ENCODE data around the gene SLC12A5. TPM values are rescaled to one million over a fixed set of nuclear protein-coding genes. Genes with fewer than 3 reads are reported as not detected.

SLC12A5 gene
- total RNA-seq, 4 donors from 2014 or later: not detected

DNA sequence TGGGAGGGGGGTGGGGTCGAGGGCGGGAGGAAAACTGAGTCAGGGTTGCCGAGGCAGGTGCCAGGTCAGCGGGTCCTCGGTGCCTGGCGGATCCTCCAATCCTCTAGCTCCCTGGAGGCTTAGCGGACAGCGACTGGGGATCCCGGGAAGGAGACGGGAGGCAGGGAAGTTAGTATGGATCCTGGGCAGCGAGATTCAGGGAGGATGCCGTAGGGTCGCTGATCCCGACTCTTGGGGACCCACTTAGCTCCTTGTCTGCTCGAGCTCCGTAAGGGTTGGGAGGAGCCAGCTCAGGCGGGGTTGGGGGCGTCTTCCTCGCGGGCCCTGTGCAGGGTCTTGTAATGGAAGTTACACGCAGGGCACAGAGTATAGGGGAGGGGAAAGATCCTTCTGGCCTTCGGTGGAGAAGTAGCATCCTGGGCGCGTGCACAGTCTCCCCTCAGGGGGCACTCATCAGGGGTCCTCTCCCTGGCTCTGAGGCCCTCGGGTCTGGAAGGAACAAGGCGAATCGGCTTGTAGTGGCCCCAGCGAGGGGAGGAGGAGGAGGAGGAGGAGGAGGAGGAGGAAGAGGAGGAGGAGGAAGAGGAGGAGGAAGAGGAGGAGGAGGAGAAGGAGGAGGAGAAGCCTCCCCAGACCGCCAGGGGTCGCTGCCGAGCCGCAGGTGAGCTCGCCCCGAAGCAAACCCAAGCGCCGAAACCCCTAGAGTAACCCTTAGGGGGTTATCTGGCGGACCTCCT, 6.4 kb upstream of the SLC12A5 start:
- Histone ChIP-seq H3K36me3 (no peaks in the 10 kb centered on the region), H3K4me1 (peaks cover 0 to 18% (median 16%) of the 10 kb centered on the region in 4 donors), H3K4me3 (peak overlapping the region in 1 of 4 donors; percentile 55), H3K27ac (no peak overlapping the region), H3K27me3 (peaks cover 92% of the 10 kb centered on the region), H3K9me3 (no peaks in the 10 kb centered on the region)
- WGBS, 2 donors (ENCODE audit: low coverage in 1 of 2): 0 to 2% methylated on average over 1 to 37 of the region's 37 CpGs
- DNase-seq: peak; percentile 67
- in situ Hi-C loops (cut with MboI; ENCODE audit: low pct_ligation_motif_present in 1 of 4, low pct_unique_long_range_greater_than_20kb in 1 of 4, low sequenced_read_pairs in 3 of 4): loop anchor here in 2 of 4 donors (5.0 to 10.0 kb wide), 2 partner anchors 142 to 155 kb away; no protein-coding TSS in a partner anchor
- TF ChIP-seq POLR2AphosphoS5 (IDR thresholded peaks at IDR 0.05): no peak
- TF ChIP-seq CTCF (IDR thresholded peaks at IDR 0.05): peak; percentile 77 to 85 (median 81)
- intact Hi-C loops (cut with DNase I; ENCODE audit: low total_unique reads): loop anchor here (5.0 kb wide), 1 partner anchor 150 kb away; no protein-coding TSS in a partner anchor

DNA sequence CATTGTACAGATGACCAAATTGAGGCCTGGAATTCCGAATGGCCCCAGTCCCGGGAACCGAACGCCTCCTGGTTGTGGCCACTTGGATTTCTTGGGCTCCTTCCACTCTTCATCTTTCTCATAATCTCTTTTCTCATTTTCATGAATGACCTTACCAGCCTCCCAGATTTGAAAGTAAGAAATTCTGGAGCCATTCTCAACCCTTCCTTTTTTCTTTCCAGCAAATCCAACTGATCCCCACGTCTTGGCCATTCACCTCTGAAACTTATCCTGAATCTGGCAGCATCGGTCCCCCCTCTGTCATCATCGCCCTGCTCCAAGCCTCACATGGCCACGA, 5.9 kb upstream of the SLC12A5 start:
- 20 to 34% methylated on average over 5 to 8 of the region's 8 CpGs for WGBS, 2 donors (ENCODE audit: low coverage in 1 of 2)
- Histone ChIP-seq H3K4me1 (peaks cover 0 to 18% (median 16%) of the 10 kb centered on the region in 4 donors), H3K27ac (no peak overlapping the region), H3K36me3 (no peaks in the 10 kb centered on the region), H3K9me3 (no peaks in the 10 kb centered on the region), H3K27me3 (peaks cover 95% of the 10 kb centered on the region), H3K4me3 (no peak overlapping the region)
- DNase-seq: no peak
- TF ChIP-seq POLR2A (IDR thresholded peaks at IDR 0.05) (no peak), POLR2AphosphoS5 (IDR thresholded peaks at IDR 0.05) (no peak), CTCF (IDR thresholded peaks at IDR 0.05) (peak in 1 of 5 experiments; percentile 0), EP300 (IDR thresholded peaks at IDR 0.05; ENCODE audit: low read depth) (no peak)
- intact Hi-C loops (cut with DNase I; ENCODE audit: low total_unique reads): loop anchor here (5.0 kb wide), 1 partner anchor 149 kb away; no protein-coding TSS in a partner anchor
- in situ Hi-C loops (cut with MboI; ENCODE audit: low pct_ligation_motif_present in 1 of 4, low pct_unique_long_range_greater_than_20kb in 1 of 4, low sequenced_read_pairs in 3 of 4): loop anchor here in 2 of 4 donors (5.0 to 10.0 kb wide), 2 partner anchors 142 to 154 kb away; no protein-coding TSS in a partner anchor

DNA sequence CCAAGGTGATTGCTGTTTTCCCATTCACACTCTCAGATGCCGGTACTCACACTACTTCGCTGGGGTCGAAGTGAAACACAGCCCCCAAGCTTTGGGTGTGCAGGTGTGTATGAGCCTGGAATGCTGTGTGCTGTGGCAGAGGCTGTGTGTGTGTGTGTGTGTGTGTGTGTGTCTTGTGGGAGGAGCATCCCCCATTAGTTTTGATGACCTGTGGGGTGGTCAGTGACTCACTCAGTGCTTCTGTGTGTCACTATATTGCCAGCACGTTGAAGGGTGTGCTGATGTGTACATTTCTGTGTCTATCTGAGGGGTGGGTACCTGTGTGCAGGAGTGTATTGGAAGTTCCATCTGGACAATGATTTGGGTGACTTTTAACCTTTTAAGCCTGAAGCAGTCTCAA, 5.0 kb upstream of the SLC12A5 start:
- no peaks in the 10 kb centered on the region for H3K9me3 ChIP-seq
- peaks cover 96% of the 10 kb centered on the region for H3K27me3 ChIP-seq
- TF ChIP-seq CTCF (IDR thresholded peaks at IDR 0.05) (no peak), POLR2AphosphoS5 (IDR thresholded peaks at IDR 0.05) (no peak), POLR2A (IDR thresholded peaks at IDR 0.05) (no peak), EP300 (IDR thresholded peaks at IDR 0.05; ENCODE audit: low read depth) (no peak)
- in situ Hi-C loops (cut with MboI; ENCODE audit: low pct_ligation_motif_present in 1 of 4, low pct_unique_long_range_greater_than_20kb in 1 of 4, low sequenced_read_pairs in 3 of 4): loop anchor here in 2 of 4 donors (5.0 to 10.0 kb wide), 2 partner anchors 141 to 153 kb away; no protein-coding TSS in a partner anchor
- intact Hi-C loops (cut with DNase I; ENCODE audit: low total_unique reads): loop anchor here (5.0 kb wide), 1 partner anchor 148 kb away; no protein-coding TSS in a partner anchor
- WGBS, 2 donors (ENCODE audit: low coverage in 1 of 2): 58% methylated on average over 4 of the region's 4 CpGs; no CpG with 5 or more reads in 1 of the 2 donors
- H3K36me3 ChIP-seq: no peaks in the 10 kb centered on the region
- H3K27ac ChIP-seq: no peak overlapping the region
- no peak for DNase-seq
- H3K4me1 ChIP-seq: peaks cover 0 to 18% (median 16%) of the 10 kb centered on the region in 4 donors
- H3K4me3 ChIP-seq: no peak overlapping the region

DNA sequence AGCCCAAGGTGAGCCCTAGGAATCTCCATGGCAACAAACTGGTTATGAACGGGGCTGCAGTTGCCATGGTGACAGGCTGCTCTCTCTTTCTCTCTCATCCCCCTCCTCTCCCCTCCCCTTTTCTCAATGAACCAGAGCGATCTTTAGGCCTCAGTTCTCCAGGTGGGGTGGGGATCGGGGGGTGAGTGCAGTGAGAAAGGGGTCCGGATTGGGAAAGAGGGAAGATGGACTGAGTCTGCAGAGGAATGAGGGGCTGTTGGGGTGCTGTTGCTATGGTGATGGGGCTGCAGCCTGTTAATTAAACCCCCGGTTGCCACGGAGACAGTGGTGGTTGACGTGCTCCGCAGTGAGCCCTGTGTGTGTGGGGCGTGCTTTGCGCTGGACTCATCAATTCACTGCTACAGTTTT, 3.6 kb upstream of the SLC12A5 start:
- TF ChIP-seq CTCF (IDR thresholded peaks at IDR 0.05) (no peak), POLR2A (IDR thresholded peaks at IDR 0.05) (no peak), POLR2AphosphoS5 (IDR thresholded peaks at IDR 0.05) (no peak), EP300 (IDR thresholded peaks at IDR 0.05; ENCODE audit: low read depth) (no peak)
- H3K4me1 ChIP-seq: peaks cover 0 to 18% (median 16%) of the 10 kb centered on the region in 4 donors
- intact Hi-C loops (cut with DNase I; ENCODE audit: low total_unique reads): no loop called here
- H3K9me3 ChIP-seq: no peaks in the 10 kb centered on the region
- DNase-seq: no peak
- 66% methylated on average over 10 of the region's 10 CpGs; no CpG with 5 or more reads in 1 of the 2 donors for WGBS, 2 donors (ENCODE audit: low coverage in 1 of 2)
- no peak overlapping the region for H3K4me3 ChIP-seq
- no peak overlapping the region for H3K27ac ChIP-seq
- H3K36me3 ChIP-seq: no peaks in the 10 kb centered on the region
- in situ Hi-C loops (cut with MboI; ENCODE audit: low pct_ligation_motif_present in 1 of 4, low pct_unique_long_range_greater_than_20kb in 1 of 4, low sequenced_read_pairs in 3 of 4): loop anchor here in 1 of 4 donors (10.0 kb wide), 1 partner anchor 139 kb away; no protein-coding TSS in a partner anchor
- peaks cover 98% of the 10 kb centered on the region for H3K27me3 ChIP-seq

Data from transverse colon (tissue), 4 donors.